OCI-LY1 (cell line): ENCODE data around the gene HS3ST4.

ENCODE experiments used
- CTCF ChIP-seq: fragments of 200-600 bp; sonication (generic), shearing (Covaris generic); IDR thresholded peaks from 2 replicates; pipeline ENCODE4 v1.5.1; 2017; ENCODE audit warnings: mild to moderate bottlenecking, antibody characterized with exemption, low read length, moderate library complexity, mixed read lengths
- EZH2 ChIP-seq: fragments of 200-600 bp; sonication (generic), shearing (Covaris generic); IDR thresholded peaks from 2 replicates; pipeline ENCODE4 v1.8.0; 2017; ENCODE audit warnings: borderline replicate concordance, mixed run types, mild to moderate bottlenecking, antibody characterized with exemption, low read length, moderate library complexity, mixed read lengths

GRCh38 chr16:25690552-25691143, 1.1 kb upstream of the HS3ST4 start:
- TF ChIP-seq CTCF: no peak
- TF ChIP-seq EZH2: no peak
